Endodermal cell (in vitro differentiated cells): ENCODE data around the gene NLK. TPM values are rescaled to one million over a fixed set of nuclear protein-coding genes. Genes with fewer than 3 reads are reported as not detected.

ENCODE experiments used
- DNase-seq: peaks from one replicate; pipeline ENCODE4 v3.0.0-alpha.2; 2017
- H3K27ac ChIP-seq: 2 replicates; pipeline ENCODE4 v1.5.1; 2013; ENCODE audit warnings: mild to moderate bottlenecking, low read depth, low read length, moderate library complexity
- H3K27me3 ChIP-seq: 2 replicates; pipeline ENCODE4 v1.6.1; 2013; ENCODE audit warnings: mild to moderate bottlenecking, low read length, moderate library complexity; ENCODE audit not compliant: insufficient read depth, control insufficient read depth, poor library complexity, severe bottlenecking
- H3K36me3 ChIP-seq: 2 replicates; pipeline ENCODE4 v1.7.0; 2013; ENCODE audit warnings: mild to moderate bottlenecking, low read length, moderate library complexity; ENCODE audit not compliant: control insufficient read depth, insufficient read depth
- H3K4me1 ChIP-seq: one replicate; pipeline ENCODE4 v1.7.0; 2013; ENCODE audit warnings: low read length; ENCODE audit not compliant: control insufficient read depth, insufficient read depth
- H3K4me3 ChIP-seq: 2 replicates; pipeline ENCODE4 v1.5.1; 2013; ENCODE audit warnings: mild to moderate bottlenecking, low read length, moderate library complexity
- H3K9ac ChIP-seq: 2 replicates; pipeline ENCODE4 v1.6.1; 2013; ENCODE audit warnings: mild to moderate bottlenecking, low read length, moderate library complexity; ENCODE audit not compliant: poor library complexity, severe bottlenecking; ENCODE audit errors: extremely low read depth
- H3K9me3 ChIP-seq: 2 replicates; pipeline ENCODE4 v1.6.1; 2013; ENCODE audit warnings: mild to moderate bottlenecking, low read length, moderate library complexity; ENCODE audit not compliant: control insufficient read depth
- H3K27ac Mint-ChIP-seq: 2 replicates; pipeline ENCODE4 v1.8.0; 2020; ENCODE audit warnings: mixed read lengths
- H3K27me3 Mint-ChIP-seq: 2 replicates; pipeline ENCODE4 v1.8.0; 2021; ENCODE audit warnings: mild to moderate bottlenecking, mixed read lengths; ENCODE audit not compliant: insufficient read depth
- H3K36me3 Mint-ChIP-seq: 2 replicates; pipeline ENCODE4 v1.8.0; 2020; ENCODE audit warnings: low read depth, mixed read lengths
- H3K4me1 Mint-ChIP-seq: 2 replicates; pipeline ENCODE4 v1.8.0; 2020; ENCODE audit warnings: mixed read lengths
- H3K4me3 Mint-ChIP-seq: 2 replicates; pipeline ENCODE4 v1.8.0; 2020; ENCODE audit warnings: mild to moderate bottlenecking, moderate library complexity, mixed read lengths
- H3K9me3 Mint-ChIP-seq: 2 replicates; pipeline ENCODE4 v1.8.0; 2020; ENCODE audit warnings: mild to moderate bottlenecking, mixed read lengths
- whole genome bisulfite sequencing, 2 experiments: methylation state at CpG; one replicate each; pipeline versions ENCODE4 v1.1.5 to v1.1.7; 2013; ENCODE audit warnings: missing lambda C conversion rate in 2 of 2, mixed read lengths in 1 of 2; ENCODE audit not compliant: insufficient coverage in 1 of 2, insufficient read length in 1 of 2; 5-methylcytosine and 5-hydroxymethylcytosine counted together
- total RNA-seq, 2 donors: library from RNA; stranded (reverse); fragmentation: NEBNext Ultra II Directional in 1 of 2; extraction: Animal tissue kit (Norgen Biotek cat#: 25700) in 1 of 2; gene quantifications; 2 replicates in 1 of 2; 3 replicates in 1 of 2; pipeline ENCODE4 v1.2.1, GENCODE V29; 2021
- TF ChIP-seq, protein P1 (sequence below): fragments of 200-600 bp; sonication (generic); conservative IDR thresholded peaks from 2 replicates; pipeline ENCODE4 v1.5.0; 2021; ENCODE audit warnings: antibody characterized with exemption, mild to moderate bottlenecking

Gene NLK
- total RNA-seq, 2 donors from 2014 or later: 49.2 to 50.3 TPM

- Mint-ChIP-seq H3K27me3 (no peaks in the 10 kb centered on the region), H3K36me3 (peaks cover 16% of the 10 kb centered on the region), H3K4me1 (peaks cover 8% of the 10 kb centered on the region), H3K9me3 (no peaks in the 10 kb centered on the region), H3K27ac (no peak overlapping the region), H3K4me3 (no peak overlapping the region)
- TF ChIP-seq, protein P1, sequence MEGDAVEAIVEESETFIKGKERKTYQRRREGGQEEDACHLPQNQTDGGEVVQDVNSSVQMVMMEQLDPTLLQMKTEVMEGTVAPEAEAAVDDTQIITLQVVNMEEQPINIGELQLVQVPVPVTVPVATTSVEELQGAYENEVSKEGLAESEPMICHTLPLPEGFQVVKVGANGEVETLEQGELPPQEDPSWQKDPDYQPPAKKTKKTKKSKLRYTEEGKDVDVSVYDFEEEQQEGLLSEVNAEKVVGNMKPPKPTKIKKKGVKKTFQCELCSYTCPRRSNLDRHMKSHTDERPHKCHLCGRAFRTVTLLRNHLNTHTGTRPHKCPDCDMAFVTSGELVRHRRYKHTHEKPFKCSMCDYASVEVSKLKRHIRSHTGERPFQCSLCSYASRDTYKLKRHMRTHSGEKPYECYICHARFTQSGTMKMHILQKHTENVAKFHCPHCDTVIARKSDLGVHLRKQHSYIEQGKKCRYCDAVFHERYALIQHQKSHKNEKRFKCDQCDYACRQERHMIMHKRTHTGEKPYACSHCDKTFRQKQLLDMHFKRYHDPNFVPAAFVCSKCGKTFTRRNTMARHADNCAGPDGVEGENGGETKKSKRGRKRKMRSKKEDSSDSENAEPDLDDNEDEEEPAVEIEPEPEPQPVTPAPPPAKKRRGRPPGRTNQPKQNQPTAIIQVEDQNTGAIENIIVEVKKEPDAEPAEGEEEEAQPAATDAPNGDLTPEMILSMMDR: no peak
- no peak for DNase-seq
- no peak overlapping the region for H3K4me3 ChIP-seq
- 71 to 79% methylated on average over 5 of the region's 5 CpGs for WGBS, 2 experiments
- H3K9ac ChIP-seq: no peak overlapping the region
- peaks cover 4% of the 10 kb centered on the region for H3K4me1 ChIP-seq
- H3K27ac ChIP-seq: no peak overlapping the region
- H3K9me3 ChIP-seq: no peaks in the 10 kb centered on the region
- no peaks in the 10 kb centered on the region for H3K36me3 ChIP-seq
- H3K27me3 ChIP-seq: no peaks in the 10 kb centered on the region
Measured at GRCh38 chr17:28142305-28142704, 99.8 kb downstream of the NLK start.

- no peaks in the 10 kb centered on the region for H3K36me3 ChIP-seq
- Mint-ChIP-seq H3K36me3 (peaks cover 14% of the 10 kb centered on the region), H3K4me1 (peaks cover 8% of the 10 kb centered on the region), H3K4me3 (no peak overlapping the region), H3K27me3 (no peaks in the 10 kb centered on the region), H3K9me3 (no peaks in the 10 kb centered on the region), H3K27ac (no peak overlapping the region)
- H3K27me3 ChIP-seq: no peaks in the 10 kb centered on the region
- H3K27ac ChIP-seq: no peak overlapping the region
- H3K9me3 ChIP-seq: no peaks in the 10 kb centered on the region
- TF ChIP-seq, protein P1: no peak
- 93 to 100% methylated on average over 2 to 3 of the region's 3 CpGs for WGBS, 2 experiments
- DNase-seq: no peak
- no peak overlapping the region for H3K9ac ChIP-seq
- H3K4me3 ChIP-seq: no peak overlapping the region
- H3K4me1 ChIP-seq: peaks cover 4% of the 10 kb centered on the region
Measured at GRCh38 chr17:28144019-28144418, 101.5 kb downstream of the NLK start.

- H3K36me3 Mint-ChIP-seq: peaks cover 10% of the 10 kb centered on the region
- no peak overlapping the region for H3K9ac ChIP-seq
- TF ChIP-seq, protein P1: no peak
- no peak overlapping the region for H3K27ac ChIP-seq
- no peaks in the 10 kb centered on the region for H3K9me3 Mint-ChIP-seq
- H3K4me3 Mint-ChIP-seq: no peak overlapping the region
- DNase-seq: no peak
- peaks cover 4% of the 10 kb centered on the region for H3K4me1 ChIP-seq
- H3K36me3 ChIP-seq: no peaks in the 10 kb centered on the region
- no peaks in the 10 kb centered on the region for H3K27me3 Mint-ChIP-seq
- no peak overlapping the region for H3K4me3 ChIP-seq
- H3K4me1 Mint-ChIP-seq: peaks cover 8% of the 10 kb centered on the region
- H3K27me3 ChIP-seq: no peaks in the 10 kb centered on the region
- H3K9me3 ChIP-seq: no peaks in the 10 kb centered on the region
- WGBS, 2 experiments: 88% methylated on average over 2 of the region's 2 CpGs; no CpG with 5 or more reads in 1 of the 2 experiments
- H3K27ac Mint-ChIP-seq: no peak overlapping the region
Measured at GRCh38 chr17:28145348-28145747, 102.9 kb downstream of the NLK start.
